Activated naive CD8-positive, alpha-beta T cell treated with anti-CD3 and anti-CD28 coated beads, Interleukin-2, amount 10 ng/mL, durations not matched to agents 7 days and 5 days (primary cell): ENCODE results near the gene AKAP7. TPM values are rescaled to one million over a fixed set of nuclear protein-coding genes. Genes with fewer than 3 reads are reported as not detected.
"Not testable (repeated sequence)": the region's sequence is repeated elsewhere in the genome, so short reads cannot be mapped to it uniquely, and the experiment has no call there.

Experiments used
- ATAC-seq: fragments of 150-1000 bp; cut with Tn5 transposase; one replicate; pipeline ENCODE4 v1.10.0; 2021; ENCODE audit warnings: low read depth, moderate library complexity
- POLR2A ChIA-PET: fragments of 350-600 bp; sonication (Branson Sonifier 250); formaldehyde crosslinking; loops from one replicate; lab custom pipeline; 2021; ENCODE audit warnings: antibody characterized with exemption; lab: Charles Lee
- DNase-seq: peaks from one replicate; pipeline ENCODE4 v3.0.0; 2021
- H3K27ac Mint-ChIP-seq: one replicate; pipeline ENCODE4 v1.8.0; 2022; ENCODE audit warnings: mild to moderate bottlenecking, mixed read lengths
- H3K27me3 Mint-ChIP-seq: one replicate; pipeline ENCODE4 v1.8.0; 2022; ENCODE audit warnings: mild to moderate bottlenecking, moderate library complexity, mixed read lengths
- H3K36me3 Mint-ChIP-seq: one replicate; pipeline ENCODE4 v1.8.0; 2021; ENCODE audit warnings: mild to moderate bottlenecking, mixed read lengths
- H3K4me1 Mint-ChIP-seq: one replicate; pipeline ENCODE4 v1.8.0; 2021; ENCODE audit warnings: mixed read lengths
- H3K4me3 Mint-ChIP-seq: one replicate; pipeline ENCODE4 v1.8.0; 2022; ENCODE audit warnings: mild to moderate bottlenecking, moderate library complexity, mixed read lengths
- H3K9me3 Mint-ChIP-seq: one replicate; pipeline ENCODE4 v1.8.0; 2021; ENCODE audit warnings: mixed read lengths
- total RNA-seq, 2 experiments: library from RNA; stranded (reverse); gene quantifications; one replicate each; pipeline ENCODE4 v1.2.3, GENCODE V29; 2021

AKAP7 gene
- 10 to 100 TPM; 12.6 to 13.1 TPM for total RNA-seq

DNA sequence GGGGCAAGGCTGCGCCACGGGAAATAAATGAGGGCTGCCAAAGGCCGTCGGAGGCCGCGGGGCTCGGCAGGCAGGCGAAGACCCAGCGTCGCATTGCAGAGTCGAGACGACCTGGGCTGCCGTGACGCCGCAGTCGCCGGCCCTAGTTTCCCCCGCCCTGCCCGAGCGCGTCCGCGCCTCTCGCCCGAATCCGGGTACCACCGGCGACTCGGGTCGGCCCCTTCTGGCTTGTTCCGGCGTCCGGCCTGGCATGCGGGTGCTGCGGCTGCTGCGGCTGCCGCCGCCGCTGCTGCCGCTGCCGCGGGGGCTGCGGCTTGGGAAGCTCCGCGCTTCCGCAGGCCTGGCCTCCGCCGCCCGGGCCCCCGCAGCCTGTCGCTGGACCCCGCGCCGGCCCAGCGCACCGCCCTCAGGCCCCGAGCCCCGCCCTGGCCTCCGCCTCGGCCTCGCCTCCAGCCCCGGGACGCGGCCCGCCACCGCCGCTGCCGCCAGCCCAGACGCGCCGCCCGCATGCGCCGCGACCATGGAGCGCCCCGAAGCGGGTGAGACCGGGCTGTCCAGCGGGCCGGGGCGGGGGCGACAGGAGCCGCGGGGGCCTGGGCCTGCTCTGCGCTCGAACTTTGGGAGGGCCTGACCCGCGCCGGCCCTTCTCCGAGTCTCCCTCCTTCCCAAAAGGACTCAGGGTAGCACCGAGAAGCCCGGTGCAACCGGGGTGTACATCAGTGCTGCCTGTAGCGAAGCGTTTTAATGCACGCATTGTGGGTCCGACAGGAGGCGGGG is at the start of gene AKAP7:
Gene AKAP7 (plus strand): TSS at position 224 of the 777 bp plus-strand sequence. CDS start 297 bp downstream, at position 521.
- Mint-ChIP-seq H3K9me3 (no peaks in the 10 kb centered on the region), H3K36me3 (peaks cover 6% of the 10 kb centered on the region), H3K27me3 (no peaks in the 10 kb centered on the region), H3K4me3 (peak within 1 kb of the TSS; percentile 95), H3K27ac (peak within 1 kb of the TSS; percentile 92), H3K4me1 (peaks cover 19% of the 10 kb centered on the region)
- ATAC-seq: peak; percentile 77
- POLR2A ChIA-PET: no interaction called here
- peak; percentile 79 for DNase-seq

DNA sequence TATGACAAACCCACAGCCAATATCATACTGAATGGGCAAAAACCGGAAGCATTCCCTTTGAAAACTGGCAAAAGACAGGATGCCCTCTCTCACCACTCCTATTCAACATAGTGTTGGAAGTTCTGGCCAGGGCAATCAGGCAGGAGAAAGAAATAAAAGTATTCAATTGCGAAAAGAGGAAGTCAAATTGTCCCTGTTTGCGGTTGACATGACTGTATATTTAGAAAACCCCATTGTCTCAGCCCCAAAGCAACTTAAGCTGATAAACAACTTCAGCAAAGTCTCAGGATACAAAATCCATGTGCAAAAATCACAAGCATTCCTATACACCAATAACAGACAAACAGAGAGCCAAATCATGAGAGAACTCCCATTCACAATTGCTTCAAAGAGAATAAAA is 44.9 kb upstream of the AKAP7 start:
- POLR2A ChIA-PET, H3K27me3 Mint-ChIP-seq, H3K4me3 Mint-ChIP-seq, H3K4me1 Mint-ChIP-seq, ATAC-seq, H3K36me3 Mint-ChIP-seq, H3K27ac Mint-ChIP-seq, DNase-seq: not testable (repeated sequence)
- peaks cover 20% of the 10 kb centered on the region for H3K9me3 Mint-ChIP-seq

DNA sequence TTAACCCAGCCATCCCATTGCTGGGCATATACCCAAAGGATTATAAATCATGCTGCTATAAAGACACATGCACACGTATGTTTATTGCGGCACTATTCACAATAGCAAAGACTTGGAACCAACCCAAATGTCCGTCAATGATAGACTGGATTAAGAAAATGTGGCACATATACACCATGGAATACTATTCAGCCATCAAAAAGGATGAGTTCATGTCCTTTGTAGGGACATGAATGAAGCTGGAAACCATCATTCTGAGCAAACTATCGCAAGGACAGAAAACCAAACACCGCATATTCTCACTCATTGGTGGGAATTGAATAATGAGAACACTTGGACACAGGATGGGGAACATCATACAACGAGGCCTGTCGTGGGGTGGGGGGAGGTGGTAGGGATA is 43.3 kb upstream of the AKAP7 start:
- H3K4me3 Mint-ChIP-seq, POLR2A ChIA-PET, H3K27ac Mint-ChIP-seq, DNase-seq, H3K36me3 Mint-ChIP-seq, H3K4me1 Mint-ChIP-seq, ATAC-seq, H3K27me3 Mint-ChIP-seq: not testable (repeated sequence)
- H3K9me3 Mint-ChIP-seq: peaks cover 11% of the 10 kb centered on the region

DNA sequence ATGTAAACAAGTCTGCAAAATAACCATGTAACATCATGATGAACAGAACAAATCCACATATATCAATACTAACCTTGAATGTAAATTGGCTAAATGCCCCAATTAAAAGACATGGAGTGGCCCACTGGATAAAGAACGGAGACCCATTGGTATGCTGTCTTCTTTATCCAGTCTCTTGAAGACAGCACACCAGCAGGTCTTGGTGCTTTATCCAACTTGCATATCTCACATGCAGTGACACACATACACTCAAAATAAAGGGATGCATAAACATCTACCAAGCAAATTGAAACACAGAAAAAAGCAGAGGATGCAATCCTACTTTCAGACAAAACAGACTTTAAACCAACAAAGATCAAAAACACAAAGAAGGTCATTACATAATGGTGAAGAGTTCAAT is 41.9 kb upstream of the AKAP7 start:
- Mint-ChIP-seq H3K9me3 (peaks cover 9% of the 10 kb centered on the region), H3K27me3 (peaks cover 2% of the 10 kb centered on the region), H3K4me3 (no peak overlapping the region), H3K27ac (no peak overlapping the region), H3K4me1 (no peaks in the 10 kb centered on the region), H3K36me3 (peaks cover 2% of the 10 kb centered on the region)
- POLR2A ChIA-PET: no interaction called here
- DNase-seq (no peak), ATAC-seq (no peak)

DNA sequence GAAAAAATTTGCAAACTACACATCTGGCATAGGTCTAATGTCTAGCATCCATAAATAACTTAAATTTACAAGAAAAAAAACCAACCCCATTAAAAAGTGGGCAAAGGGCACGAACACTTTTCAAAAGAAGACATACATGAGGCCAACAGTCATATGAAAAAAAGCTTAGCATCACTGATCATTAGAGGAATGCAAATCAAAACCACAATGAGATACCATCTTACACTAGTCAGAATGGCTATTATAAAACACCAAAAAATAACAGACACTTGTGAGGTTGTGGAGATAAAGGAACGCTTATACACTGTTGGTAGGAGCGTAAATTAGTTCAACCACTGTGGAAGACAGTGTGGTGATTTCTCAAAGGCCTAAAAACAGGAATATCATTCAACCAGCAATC is 38.5 kb upstream of the AKAP7 start:
- Mint-ChIP-seq H3K9me3 (peaks cover 8% of the 10 kb centered on the region), H3K27ac (no peak overlapping the region), H3K36me3 (no peaks in the 10 kb centered on the region), H3K4me1 (no peaks in the 10 kb centered on the region), H3K27me3 (peaks cover 3% of the 10 kb centered on the region), H3K4me3 (no peak overlapping the region)
- no peak for DNase-seq
- no peak for ATAC-seq
- POLR2A ChIA-PET: no interaction called here

DNA sequence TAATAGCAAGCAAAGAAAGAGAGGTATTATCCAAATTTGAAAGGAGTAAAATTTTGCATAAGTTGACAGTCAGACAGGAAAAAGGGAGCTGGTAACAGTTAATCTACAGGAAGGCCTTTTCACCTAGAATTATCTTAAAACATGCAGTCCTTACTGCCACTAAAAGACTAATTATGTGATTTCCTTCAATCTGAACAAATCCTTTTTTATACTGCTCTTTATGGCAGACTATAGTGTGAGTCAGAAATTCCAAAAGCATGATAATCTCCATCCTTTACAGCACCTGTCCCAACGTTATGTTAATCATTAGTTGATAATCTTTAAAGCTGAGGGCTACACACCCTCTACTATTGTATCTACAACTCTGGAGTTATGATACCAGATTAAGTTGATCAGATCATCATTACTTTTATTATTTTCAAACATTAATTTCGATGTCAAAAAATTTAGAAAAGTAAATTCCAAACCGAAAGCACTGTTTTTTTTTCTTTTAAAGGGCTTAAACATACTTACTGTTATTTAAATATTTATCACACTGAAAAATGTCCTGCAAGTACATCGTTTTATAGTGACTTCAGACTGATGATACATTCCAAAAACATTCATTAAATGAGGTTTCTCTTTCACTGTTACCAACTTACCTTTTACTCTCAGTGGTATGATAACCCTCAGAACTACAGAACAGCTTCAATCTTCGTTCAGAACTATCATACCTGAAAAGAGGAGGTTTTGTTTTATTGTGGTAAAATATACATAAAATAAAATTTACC is 33.2 kb upstream of the AKAP7 start:
- Mint-ChIP-seq H3K27me3 (peaks cover 3% of the 10 kb centered on the region), H3K9me3 (peaks cover 2% of the 10 kb centered on the region), H3K4me1 (no peaks in the 10 kb centered on the region), H3K27ac (no peak overlapping the region), H3K4me3 (no peak overlapping the region), H3K36me3 (no peaks in the 10 kb centered on the region)
- POLR2A ChIA-PET: no interaction called here
- no peak for DNase-seq
- ATAC-seq: no peak

DNA sequence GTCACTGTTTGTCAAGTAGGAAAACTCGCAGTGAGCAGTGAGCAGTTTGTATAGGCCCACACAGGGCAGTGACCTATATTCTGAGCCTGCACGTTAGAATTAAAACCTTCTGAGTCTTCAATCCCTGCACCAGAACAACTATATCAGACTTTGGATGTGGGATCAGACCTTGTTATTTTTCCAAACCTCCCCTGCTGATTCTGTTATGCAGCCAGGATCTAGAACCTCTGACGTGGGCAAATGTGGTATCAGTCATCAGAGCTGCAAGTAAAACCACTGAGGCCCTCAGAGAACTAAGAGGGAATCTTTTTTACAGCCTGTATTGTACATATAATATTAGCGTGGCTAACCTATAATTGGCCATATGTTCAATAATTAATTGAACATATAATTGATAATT is 32.0 kb upstream of the AKAP7 start:
- ATAC-seq (no peak), DNase-seq (no peak)
- Mint-ChIP-seq H3K4me1 (no peaks in the 10 kb centered on the region), H3K9me3 (peaks cover 2% of the 10 kb centered on the region), H3K27me3 (peaks cover 3% of the 10 kb centered on the region), H3K27ac (no peak overlapping the region), H3K36me3 (no peaks in the 10 kb centered on the region), H3K4me3 (no peak overlapping the region)
- POLR2A ChIA-PET: no interaction called here

DNA sequence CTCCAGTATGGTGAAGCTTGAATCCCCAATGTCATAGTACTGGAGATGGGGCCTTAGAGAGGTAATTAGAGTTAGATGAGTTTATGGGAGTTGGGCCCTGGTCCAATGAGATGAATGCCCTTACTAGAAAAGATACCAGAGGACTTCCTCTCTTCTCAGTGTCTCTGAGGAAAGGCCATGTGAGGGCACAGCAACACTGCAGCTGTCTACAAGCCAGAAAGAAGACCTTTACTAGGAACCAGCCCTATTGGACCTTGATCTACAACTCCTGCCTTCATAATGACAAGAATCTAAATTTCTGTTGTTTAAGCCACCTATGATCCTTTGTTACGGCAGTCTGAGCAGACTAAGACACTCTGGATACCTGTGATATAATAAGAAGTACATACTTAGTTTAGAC is 31.4 kb upstream of the AKAP7 start:
- POLR2A ChIA-PET: no interaction called here
- no peak overlapping the region for H3K4me3 Mint-ChIP-seq

DNA sequence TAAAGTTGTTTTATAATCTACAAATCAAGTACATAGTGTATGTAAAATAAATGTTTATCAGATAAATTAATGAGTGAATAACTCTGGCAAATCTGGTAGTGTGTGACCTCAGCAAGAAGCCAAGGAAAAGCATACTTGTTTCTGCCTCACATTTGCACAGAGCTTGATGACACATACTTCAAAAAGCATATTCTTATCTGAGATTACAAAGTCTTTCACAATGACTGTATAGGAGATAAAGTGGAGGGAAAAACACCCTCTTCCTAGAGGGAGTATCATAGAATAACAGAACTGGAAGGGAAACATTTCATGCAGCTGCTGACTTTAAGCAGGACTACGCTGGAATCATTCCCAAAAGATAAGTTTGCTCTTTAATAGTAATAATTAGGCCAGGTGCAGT is 28.1 kb upstream of the AKAP7 start:
- H3K9me3 Mint-ChIP-seq: no peaks in the 10 kb centered on the region
- DNase-seq (no peak), ATAC-seq (no peak)
- POLR2A ChIA-PET: no interaction called here
- no peaks in the 10 kb centered on the region for H3K4me1 Mint-ChIP-seq
- no peak overlapping the region for H3K27ac Mint-ChIP-seq
- H3K4me3 Mint-ChIP-seq: no peak overlapping the region
- H3K36me3 Mint-ChIP-seq: no peaks in the 10 kb centered on the region
- peaks cover 2% of the 10 kb centered on the region for H3K27me3 Mint-ChIP-seq

More for the DNA sequence above, 31.4 kb upstream of the AKAP7 start:
- Mint-ChIP-seq H3K4me1 (no peaks in the 10 kb centered on the region), H3K9me3 (peaks cover 2% of the 10 kb centered on the region), H3K36me3 (no peaks in the 10 kb centered on the region), H3K27me3 (no peaks in the 10 kb centered on the region), H3K27ac (no peak overlapping the region)
- ATAC-seq (no peak), DNase-seq (no peak)

DNA sequence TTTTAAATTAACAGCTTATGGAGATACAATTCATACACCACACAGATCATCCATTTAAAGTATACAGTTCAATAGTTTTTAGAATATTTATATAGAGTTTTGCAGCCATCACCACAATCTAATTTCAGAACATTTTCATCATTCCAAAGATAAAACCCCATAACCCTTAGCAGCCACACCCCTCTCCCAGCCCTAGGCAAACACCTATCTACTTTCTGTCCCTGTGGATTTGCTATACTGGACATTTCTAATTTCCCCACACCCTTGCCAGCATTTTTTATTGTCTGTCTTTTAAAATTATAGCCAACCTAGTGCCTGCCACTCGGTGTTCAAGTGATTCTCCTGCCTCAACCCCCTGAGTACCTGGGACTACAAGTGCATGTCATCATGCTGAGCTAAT is 23.0 kb upstream of the AKAP7 start:
- no peak for ATAC-seq
- H3K27me3 Mint-ChIP-seq: peaks cover 2% of the 10 kb centered on the region
- no peaks in the 10 kb centered on the region for H3K9me3 Mint-ChIP-seq
- no peaks in the 10 kb centered on the region for H3K36me3 Mint-ChIP-seq
- no peak overlapping the region for H3K4me3 Mint-ChIP-seq
- DNase-seq: no peak
- POLR2A ChIA-PET: no interaction called here
- peaks cover 4% of the 10 kb centered on the region for H3K4me1 Mint-ChIP-seq
- no peak overlapping the region for H3K27ac Mint-ChIP-seq

DNA sequence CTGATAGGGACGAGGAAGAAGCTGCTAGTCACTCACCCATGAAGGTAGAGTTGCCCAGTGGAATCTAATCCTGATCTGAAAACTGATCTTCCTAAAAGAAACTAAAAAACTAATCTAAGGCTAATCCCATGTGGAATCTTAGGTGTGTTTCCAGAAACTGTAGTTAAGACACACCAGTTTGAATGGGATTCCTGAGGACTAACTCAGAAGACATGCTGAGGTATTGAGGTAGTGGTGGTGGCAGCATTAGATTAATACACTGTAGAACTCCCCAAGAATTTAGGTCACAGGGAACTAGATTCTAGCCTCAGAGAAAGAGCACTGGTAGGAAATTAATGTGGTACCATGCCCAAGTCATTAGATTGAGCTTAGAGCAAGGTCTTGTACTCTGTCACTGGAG is 19.6 kb upstream of the AKAP7 start:
- ATAC-seq (no peak), DNase-seq (no peak)
- no peak overlapping the region for H3K27ac Mint-ChIP-seq
- no peaks in the 10 kb centered on the region for H3K36me3 Mint-ChIP-seq
- POLR2A ChIA-PET: no interaction called here
- peaks cover 4% of the 10 kb centered on the region for H3K4me1 Mint-ChIP-seq
- no peaks in the 10 kb centered on the region for H3K9me3 Mint-ChIP-seq
- no peak overlapping the region for H3K4me3 Mint-ChIP-seq
- peaks cover 2% of the 10 kb centered on the region for H3K27me3 Mint-ChIP-seq

DNA sequence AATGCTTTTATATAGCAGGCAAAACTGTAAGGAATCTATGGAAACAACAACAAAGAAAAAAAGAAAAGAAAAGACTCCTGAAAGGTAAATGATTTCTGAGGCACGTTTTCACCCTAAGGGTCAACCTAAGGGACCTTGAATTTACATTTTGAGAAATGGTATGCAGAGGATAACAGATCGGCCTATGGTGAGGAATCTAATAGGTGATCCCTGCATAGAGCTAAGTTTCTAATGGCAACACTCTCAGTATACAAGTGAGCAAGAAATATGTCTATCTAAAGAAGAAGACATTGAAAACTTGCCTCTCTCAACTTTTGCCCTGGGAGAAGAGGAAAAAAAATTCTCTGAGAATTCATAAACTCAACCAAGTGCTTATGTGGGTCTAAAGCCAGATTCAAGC is 18.9 kb upstream of the AKAP7 start:
- POLR2A ChIA-PET: interaction anchor here (0.6 kb wide), 1 partner anchor 57 kb away, joined by 3 read pairs; no protein-coding TSS in a partner anchor
- H3K4me1 Mint-ChIP-seq: peaks cover 4% of the 10 kb centered on the region
- H3K27me3 Mint-ChIP-seq: no peaks in the 10 kb centered on the region
- DNase-seq (no peak), ATAC-seq (no peak)
- no peaks in the 10 kb centered on the region for H3K9me3 Mint-ChIP-seq
- H3K4me3 Mint-ChIP-seq: no peak overlapping the region
- no peak overlapping the region for H3K27ac Mint-ChIP-seq
- H3K36me3 Mint-ChIP-seq: no peaks in the 10 kb centered on the region

DNA sequence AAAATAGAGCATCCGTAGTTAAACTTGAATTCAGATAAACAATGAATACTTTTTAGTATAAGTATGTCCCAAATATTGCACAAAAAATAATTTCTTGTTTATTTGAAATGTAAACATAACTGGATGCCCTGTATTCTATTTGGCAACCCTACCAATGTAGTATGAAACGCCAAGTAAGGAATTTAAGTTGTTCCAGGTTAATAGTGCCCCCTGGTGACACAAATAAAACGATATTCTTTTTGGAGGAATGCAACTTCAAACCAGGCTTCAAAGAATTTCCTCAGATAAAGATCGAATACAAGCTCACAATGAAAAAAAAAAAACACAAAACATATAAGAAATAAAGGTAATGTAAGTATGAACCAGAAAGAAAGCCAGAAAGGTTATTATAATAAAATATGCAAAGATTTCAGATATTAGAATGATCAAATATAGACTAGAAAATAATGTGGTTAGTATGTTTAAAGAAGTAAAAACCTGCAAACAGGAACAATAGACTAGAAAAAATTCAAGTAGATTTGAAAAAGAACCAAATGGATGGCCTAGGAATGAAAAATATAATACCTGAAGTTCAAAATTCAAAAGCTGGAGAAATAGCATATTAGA is 18.4 kb upstream of the AKAP7 start:
- Mint-ChIP-seq H3K9me3 (no peaks in the 10 kb centered on the region), H3K27ac (no peak overlapping the region), H3K27me3 (no peaks in the 10 kb centered on the region), H3K36me3 (no peaks in the 10 kb centered on the region), H3K4me3 (no peak overlapping the region), H3K4me1 (peaks cover 4% of the 10 kb centered on the region)
- POLR2A ChIA-PET: interaction anchor here (0.6 kb wide), 1 partner anchor 58 kb away, joined by 3 read pairs; no protein-coding TSS in a partner anchor
- ATAC-seq (no peak), DNase-seq (no peak)
